Endothelial cell of umbilical vein (primary cell): ENCODE measurements around the gene KLK13. TPM values are rescaled to one million over a fixed set of nuclear protein-coding genes. Genes with fewer than 3 reads are reported as not detected.

Experiments
- BruUV-seq: library from RNA; stranded (reverse); fragments of 400-500 nt; replicated peaks from 2 replicates; lab custom pipeline; 2021; lab: Mats Ljungman, UMichigan
- CTCF ChIA-PET: fragments of 300-600, 350-600 bp; sonication (Branson Sonifier 250); formaldehyde crosslinking; loops from one replicate; lab custom pipeline; 2021; ENCODE audit warnings: antibody characterized with exemption, inconsistent platforms; lab: Charles Lee
- POLR2A ChIA-PET: fragments of 300-600, 350-600 bp; sonication (Branson Sonifier 250); formaldehyde crosslinking; loops from one replicate; lab custom pipeline; 2021; ENCODE audit warnings: antibody characterized with exemption, inconsistent platforms; lab: Charles Lee
- DNase-seq: peaks from one replicate; pipeline ENCODE4 v3.0.0-alpha.2; 2011; ENCODE audit warnings: low read depth, low spot score
- FAIRE-seq: peaks from 2 replicates; lab custom pipeline; 2011; peaks lifted over from hg19 to GRCh38; lab: Jason Lieb, UNC
- H2AFZ ChIP-seq: 2 replicates; pipeline ENCODE4 v1.6.0; 2012; ENCODE audit warnings: low read depth, low read length, control low read depth, inconsistent platforms
- H3K27ac ChIP-seq: 2 replicates; pipeline ENCODE4 v1.5.1; 2011; ENCODE audit warnings: low read depth, mild to moderate bottlenecking, control low read depth, low read length, moderate library complexity; ENCODE audit not compliant: insufficient read depth
- H3K27me3 ChIP-seq, 2 experiments: 2 replicates each; pipeline versions ENCODE4 v1.6.0 to v1.6.1; 2011; ENCODE audit warnings: low read length in 2 of 2, mixed read lengths in 1 of 2; ENCODE audit not compliant: control insufficient read depth in 2 of 2, insufficient read depth in 2 of 2
- H3K36me3 ChIP-seq, 2 experiments: 2 replicates in 1 of 2; 3 replicates in 1 of 2; pipeline ENCODE4 v1.5.1; 2011; ENCODE audit warnings: low read length in 2 of 2, mild to moderate bottlenecking in 1 of 2, moderate library complexity in 1 of 2; ENCODE audit not compliant: control insufficient read depth in 2 of 2, insufficient read depth in 2 of 2; ENCODE audit errors: extremely low read depth in 1 of 2
- H3K4me1 ChIP-seq: 3 replicates; pipeline ENCODE4 v1.5.1; 2011; ENCODE audit warnings: mild to moderate bottlenecking, low read length; ENCODE audit not compliant: control insufficient read depth, insufficient read depth; ENCODE audit errors: extremely low read depth
- H3K4me2 ChIP-seq: 2 replicates; pipeline ENCODE4 v1.6.1; 2011; ENCODE audit warnings: low read length, control low read depth, mixed read lengths; ENCODE audit not compliant: insufficient read depth
- H3K4me3 ChIP-seq, 3 experiments: fragments of 200-600 bp in 1 of 3; sonication (generic), shearing (Covaris generic) in 1 of 3; replicated peaks in 1 of 3; 2 replicates each; pipeline ENCODE4 v1.5.1; 2011 to 2016; ENCODE audit warnings: control low read depth in 3 of 3, low read length in 3 of 3, mild to moderate bottlenecking in 2 of 3, inconsistent platforms in 1 of 3, low read depth in 1 of 3, moderate library complexity in 1 of 3; ENCODE audit not compliant: insufficient read depth in 1 of 3
- H3K79me2 ChIP-seq: 2 replicates; pipeline ENCODE4 v1.6.0; 2012; ENCODE audit warnings: low read length, inconsistent platforms; ENCODE audit not compliant: control insufficient read depth, insufficient read depth
- H3K9ac ChIP-seq: replicated peaks from 2 replicates; pipeline ENCODE3; 2011; ENCODE audit warnings: low read length, control low read depth; ENCODE audit not compliant: insufficient read depth; ENCODE audit errors: extremely low read depth
- H3K9me1 ChIP-seq: replicated peaks from 3 replicates; pipeline ENCODE4 v1.6.0; 2011; ENCODE audit warnings: mild to moderate bottlenecking, low read length; ENCODE audit not compliant: control insufficient read depth, insufficient read depth; ENCODE audit errors: extremely low read depth
- H3K9me3 ChIP-seq: replicated peaks from 2 replicates; pipeline ENCODE4 v1.5.1; 2012; ENCODE audit warnings: low read length, inconsistent platforms; ENCODE audit not compliant: control insufficient read depth, insufficient read depth
- H4K20me1 ChIP-seq: replicated peaks from 2 replicates; pipeline ENCODE3; 2011; ENCODE audit warnings: mild to moderate bottlenecking, low read length; ENCODE audit not compliant: control insufficient read depth, insufficient read depth; ENCODE audit errors: extremely low read depth
- CTCF ChIP-seq, 2 donors: IDR thresholded peaks; 1 replicate in 1 of 2; 2 replicates in 1 of 2; pipeline ENCODE4 v1.5.1; 2011; ENCODE audit warnings: low read length in 2 of 2, mild to moderate bottlenecking in 2 of 2, moderate library complexity in 2 of 2, control low read depth in 1 of 2, inconsistent platforms in 1 of 2, low read depth in 1 of 2; ENCODE audit not compliant: insufficient read depth in 1 of 2; ENCODE audit errors: extremely low read depth in 1 of 2
- EZH2 ChIP-seq: IDR thresholded peaks from 2 replicates; pipeline ENCODE4 v1.6.1; 2012; ENCODE audit warnings: borderline replicate concordance, low read depth, mild to moderate bottlenecking, moderate library complexity, low read length, inconsistent platforms; ENCODE audit not compliant: severe bottlenecking
- FOS ChIP-seq: IDR thresholded peaks from 2 replicates; pipeline ENCODE4 v1.6.1; 2011; ENCODE audit warnings: mild to moderate bottlenecking, low read length, moderate library complexity, borderline replicate concordance; ENCODE audit not compliant: insufficient read depth
- GATA2 ChIP-seq: IDR thresholded peaks from 2 replicates; pipeline ENCODE4 v1.7.0; 2011; ENCODE audit warnings: low read depth, mild to moderate bottlenecking, moderate library complexity, mixed read lengths, low read length; ENCODE audit not compliant: insufficient read length, insufficient read depth
- JUN ChIP-seq: IDR thresholded peaks from 2 replicates; pipeline ENCODE4 v1.6.1; 2011; ENCODE audit warnings: borderline replicate concordance, low read depth; ENCODE audit not compliant: insufficient read length, insufficient read depth
- MAX ChIP-seq: IDR thresholded peaks from 2 replicates; pipeline ENCODE4 v1.6.1; 2011; ENCODE audit not compliant: insufficient read depth, insufficient read length
- MYC ChIP-seq: IDR thresholded peaks from one replicate; pipeline ENCODE4 v1.6.1; 2011; ENCODE audit warnings: mild to moderate bottlenecking, low read depth, low read length
- POLR2A ChIP-seq: IDR thresholded peaks from 2 replicates; pipeline ENCODE4 v1.6.1; 2012; ENCODE audit warnings: low read depth, mild to moderate bottlenecking, control low read depth, low read length
- POLR2AphosphoS5 ChIP-seq: IDR thresholded peaks from 2 replicates; pipeline ENCODE4 v1.6.1; 2012; ENCODE audit warnings: low read depth, mild to moderate bottlenecking, control low read depth, low read length, moderate library complexity; ENCODE audit not compliant: insufficient read depth
- dilution Hi-C: fragments of 300-500 bp; cut with MboI; formaldehyde crosslinking; loops from one replicate; pipeline ENCODE4 v1.15.0; 2019; ENCODE audit warnings: low sequenced_read_pairs; ENCODE audit not compliant: extremely low pct_ligation_motif_present
- intact Hi-C: fragments of 100-400 bp; cut with micrococcal nuclease; formaldehyde crosslinking; loops from one replicate; pipeline ENCODE4 v1.10.0; 2022
- polyA plus RNA-seq, 4 experiments: library from polyadenylated mRNA; depleted of rRNA in 3 of 4; stranded (reverse) in 3 of 4; unstranded in 1 of 4; fragments of >200 nt; gene quantifications; 2 replicates each; pipeline versions ENCODE4 v1.2.1 to v1.2.3, GENCODE V29; 2011 to 2012; ENCODE audit warnings: missing spikeins in 1 of 4
- total RNA-seq: library from RNA; stranded (reverse); gene quantifications from 2 replicates; pipeline ENCODE4 v1.2.3, GENCODE V29; 2021

KLK13 gene
- total and polyA plus RNA-seq, 2 donors (not counting 3 experiments of a cell fraction or from before 2014, with no cell fraction given) = not detected

GRCh38 chr19:51020988-51021651 lies 43.8 kb downstream of the KLK13 start:
- Histone ChIP-seq H3K4me1 (no peaks in the 10 kb centered on the region), H3K27me3 (peaks cover 21 to 25% of the 10 kb centered on the region in 2 experiments), H3K36me3 (no peaks in the 10 kb centered on the region), H3K79me2 (no peaks in the 10 kb centered on the region), H3K4me2 (no peak overlapping the region), H4K20me1 (no peaks in the 10 kb centered on the region), H3K9me1 (no peaks in the 10 kb centered on the region), H3K27ac (no peak overlapping the region), H3K4me3 (no peak overlapping the region), H3K9me3 (no peaks in the 10 kb centered on the region), H3K9ac (no peak overlapping the region), H2AFZ (no peak overlapping the region)
- DNase-seq = peak; percentile 67
- TF ChIP-seq CTCF (IDR thresholded peaks at IDR 0.05; ENCODE audit: extremely low read depth in 1 of 2, insufficient read depth in 1 of 2, low read depth in 1 of 2, low read length in 2 of 2) = peak; percentile 57 to 59
- no peak for TF ChIP-seq EZH2
- CTCF ChIA-PET = interaction anchor here (0.6 to 2.1 kb wide), 32 partner anchors 8 to 721 kb away, joined by 3 to 73 read pairs (median 5); partner anchors contain the start of genes CTU1 and KLK12
- FAIRE-seq = peak; percentile 77
- dilution Hi-C loops (no loop called here), intact Hi-C loops (loop anchor here (1.0 kb wide), 2 partner anchors 73 to 148 kb away; no protein-coding TSS in a partner anchor)
- BruUV-seq = no TSS peak
- POLR2A ChIA-PET = no interaction called here

GRCh38 chr19:51019544-51019925 lies 45.4 kb downstream of the KLK13 start, which contains the start of gene KLK10:
KLK10 (minus strand) TSS chr19:51019709; CDS start chr19:51019130, 579 bp downstream.
- no peak for FAIRE-seq

More at GRCh38 chr19:51019544-51019925, 45.4 kb downstream of the KLK13 start, which contains the start of gene KLK10:
- dilution Hi-C loops = no loop called here
- Histone ChIP-seq H3K27me3 (peaks cover 21 to 25% of the 10 kb centered on the region in 2 experiments), H3K4me2 (no peak within 1 kb of the TSS), H3K79me2 (no peaks in the 10 kb centered on the region), H2AFZ (no peak within 1 kb of the TSS), H4K20me1 (no peaks in the 10 kb centered on the region), H3K9me3 (no peaks in the 10 kb centered on the region), H3K4me3 (no peak within 1 kb of the TSS), H3K36me3 (no peaks in the 10 kb centered on the region), H3K4me1 (no peaks in the 10 kb centered on the region), H3K9me1 (no peaks in the 10 kb centered on the region), H3K27ac (no peak within 1 kb of the TSS), H3K9ac (no peak within 1 kb of the TSS)
- POLR2A ChIA-PET = no interaction called here
- TF ChIP-seq FOS (no peak), POLR2A (no peak), GATA2 (no peak), POLR2AphosphoS5 (no peak), MAX (no peak), MYC (no peak), CTCF (IDR thresholded peaks at IDR 0.05; ENCODE audit: extremely low read depth in 1 of 2, insufficient read depth in 1 of 2, low read depth in 1 of 2, low read length in 2 of 2) (no peak), EZH2 (no peak), JUN (no peak)
- DNase-seq = no peak
- intact Hi-C loops = no loop called here
- no TSS peak for BruUV-seq
- CTCF ChIA-PET = interaction anchor here (1.9 to 3.2 kb wide), 3 partner anchors 32 to 76 kb away, joined by 6 to 73 read pairs (median 11); no protein-coding TSS in a partner anchor
